NCI-H510A treated with DMSO at 0.1 percent for 48 hours (cell line): ENCODE data around the gene SH3BGRL2.

Source experiments
- DNase-seq: peaks from one replicate; lab custom pipeline; 2025; lab: John Stamatoyannopoulos, UW

SH3BGRL2 gene

GRCh38 chr6:79630883-79631692 lies at the start of gene SH3BGRL2:
SH3BGRL2 (plus strand) TSS chr6:79631329; CDS start chr6:79631462, 133 bp downstream.
- DNase-seq: peak; percentile 18

- no peak for DNase-seq
Observed at GRCh38 chr6:79584332-79584731, 46.8 kb upstream of the SH3BGRL2 start.

- no peak for DNase-seq
Observed at GRCh38 chr6:79586548-79586947, 44.6 kb upstream of the SH3BGRL2 start.

- DNase-seq: no peak
Observed at GRCh38 chr6:79589701-79590100, 41.4 kb upstream of the SH3BGRL2 start.

- DNase-seq: no peak
Observed at GRCh38 chr6:79597155-79597554, 34.0 kb upstream of the SH3BGRL2 start.

- DNase-seq: no peak
Observed at GRCh38 chr6:79598012-79598411, 33.1 kb upstream of the SH3BGRL2 start.

- no peak for DNase-seq
Observed at GRCh38 chr6:79599725-79600259, 31.3 kb upstream of the SH3BGRL2 start.

- no peak for DNase-seq
Observed at GRCh38 chr6:79600313-79600712, 30.8 kb upstream of the SH3BGRL2 start.

GRCh38 chr6:79600812-79601609 lies 30.1 kb upstream of the SH3BGRL2 start:
- no peak for DNase-seq

- DNase-seq: no peak
Observed at GRCh38 chr6:79602859-79603258, 28.3 kb upstream of the SH3BGRL2 start.

- no peak for DNase-seq
Observed at GRCh38 chr6:79604583-79605037, 26.5 kb upstream of the SH3BGRL2 start.

GRCh38 chr6:79605061-79605460 lies 26.1 kb upstream of the SH3BGRL2 start:
- DNase-seq: no peak

- no peak for DNase-seq
Observed at GRCh38 chr6:79605968-79606764, 25.0 kb upstream of the SH3BGRL2 start.

GRCh38 chr6:79607000-79607399 lies 24.1 kb upstream of the SH3BGRL2 start:
- no peak for DNase-seq

- no peak for DNase-seq
Observed at GRCh38 chr6:79608334-79609224, 22.6 kb upstream of the SH3BGRL2 start.

- no peak for DNase-seq
Observed at GRCh38 chr6:79609225-79609595, 21.9 kb upstream of the SH3BGRL2 start.

GRCh38 chr6:79610306-79611009 lies 20.7 kb upstream of the SH3BGRL2 start:
- no peak for DNase-seq

GRCh38 chr6:79612457-79612856 lies 18.7 kb upstream of the SH3BGRL2 start:
- no peak for DNase-seq

- no peak for DNase-seq
Observed at GRCh38 chr6:79612918-79613317, 18.2 kb upstream of the SH3BGRL2 start.

GRCh38 chr6:79613912-79614311 lies 17.2 kb upstream of the SH3BGRL2 start:
- no peak for DNase-seq
